B cell (primary cell): ENCODE results near the gene TAF4. TPM values are rescaled to one million over a fixed set of nuclear protein-coding genes. Genes with fewer than 3 reads are reported as not detected.

ENCODE experiments used
- ATAC-seq: fragments of 200-7000 bp; cut with Tn5 transposase; one replicate; pipeline ENCODE4 v1.10.0; 2021; ENCODE audit warnings: low read depth, mild to moderate bottlenecking, moderate number of reproducible peaks, moderate library complexity
- CTCF ChIA-PET: fragments of 350-600 bp; sonication (Branson Sonifier 250); formaldehyde crosslinking; loops from one replicate; lab custom pipeline; 2021; ENCODE audit warnings: antibody characterized with exemption, inconsistent platforms; lab: Charles Lee
- POLR2A ChIA-PET: fragments of 350-600 bp; sonication (Branson Sonifier 250); formaldehyde crosslinking; loops from one replicate; lab custom pipeline; 2021; ENCODE audit warnings: antibody characterized with exemption; lab: Charles Lee
- DNase-seq: peaks from one replicate; pipeline ENCODE4 v3.0.0; 2013
- H2AFZ ChIP-seq: 2 replicates; pipeline ENCODE4 v1.6.1; 2012; ENCODE audit warnings: mild to moderate bottlenecking, low read depth, low read length; ENCODE audit not compliant: insufficient read depth, poor library complexity, severe bottlenecking
- H3K27ac ChIP-seq, 2 donors: 1 replicate in 1 of 2; 2 replicates in 1 of 2; pipeline ENCODE4 v1.5.1; 2012 to 2013; ENCODE audit warnings: low read length in 2 of 2, mild to moderate bottlenecking in 2 of 2, moderate library complexity in 1 of 2
- H3K27me3 ChIP-seq, 4 experiments: fragments of 200-600 bp in 1 of 4; sonication (generic) in 1 of 4; replicated peaks in 1 of 4; 1 replicate in 2 of 4; 2 replicates in 2 of 4; pipeline versions ENCODE4 v1.6.1 to v1.7.0; 2013 to 2016; ENCODE audit warnings: low read length in 3 of 4, mild to moderate bottlenecking in 2 of 4, mixed read lengths in 1 of 4, moderate library complexity in 1 of 4; ENCODE audit not compliant: insufficient read depth in 4 of 4, control insufficient read depth in 3 of 4; ENCODE audit errors: control extremely low read depth in 1 of 4
- H3K36me3 ChIP-seq, 2 experiments: replicated peaks in 1 of 2; 1 replicate in 1 of 2; 2 replicates in 1 of 2; pipeline versions ENCODE4 v1.6.1 to v1.7.1; 2013; ENCODE audit warnings: low read length in 1 of 2; ENCODE audit not compliant: insufficient read depth in 2 of 2, control insufficient read depth in 1 of 2; ENCODE audit errors: control extremely low read depth in 1 of 2, extremely low read depth in 1 of 2
- H3K4me1 ChIP-seq, 2 donors: fragments of 200-600 bp in 1 of 2; sonication (generic) in 1 of 2; 1 replicate in 1 of 2; 2 replicates in 1 of 2; pipeline versions ENCODE4 v1.5.1 to v1.6.1; 2013 to 2017; ENCODE audit warnings: low read length in 2 of 2; ENCODE audit not compliant: control insufficient read depth in 2 of 2, insufficient read depth in 2 of 2
- H3K4me2 ChIP-seq: replicated peaks from 2 replicates; pipeline ENCODE3; 2012; ENCODE audit warnings: mild to moderate bottlenecking, low read depth, low read length; ENCODE audit not compliant: poor library complexity, severe bottlenecking
- H3K4me3 ChIP-seq, 5 experiments: fragments of 200-600 bp in 1 of 5; sonication (generic) in 1 of 5; 1 replicate in 3 of 5; 2 replicates in 2 of 5; pipeline versions ENCODE4 v1.5.1 to v1.7.0; 2011 to 2016; ENCODE audit warnings: low read length in 4 of 5, mild to moderate bottlenecking in 4 of 5, low read depth in 2 of 5, control low read depth in 1 of 5, moderate library complexity in 1 of 5; ENCODE audit not compliant: insufficient read depth in 1 of 5; ENCODE audit errors: control extremely low read depth in 1 of 5, extremely low read depth in 1 of 5
- H3K79me2 ChIP-seq: fragments of 200-600 bp; sonication (generic); one replicate; pipeline ENCODE4 v1.6.0; 2016; ENCODE audit warnings: low read length; ENCODE audit not compliant: control insufficient read depth, insufficient read depth
- H3K9ac ChIP-seq: fragments of 200-600 bp; sonication (generic); 2 replicates; pipeline ENCODE4 v1.6.1; 2017; ENCODE audit warnings: mild to moderate bottlenecking, low read length, moderate library complexity
- H3K9me3 ChIP-seq, 3 donors: one replicate each; pipeline versions ENCODE4 v1.6.1 to v1.7.1; 2013; ENCODE audit warnings: low read length in 2 of 3; ENCODE audit not compliant: control insufficient read depth in 2 of 3, insufficient read depth in 1 of 3; ENCODE audit errors: control extremely low read depth in 1 of 3
- H4K20me1 ChIP-seq: 2 replicates; pipeline ENCODE4 v1.6.0; 2012; ENCODE audit warnings: mild to moderate bottlenecking, low read length; ENCODE audit not compliant: insufficient read depth, control insufficient read depth, poor library complexity, severe bottlenecking
- H3K27ac Mint-ChIP-seq: one replicate; pipeline ENCODE4 v1.8.0; 2021; ENCODE audit warnings: mixed read lengths
- H3K27me3 Mint-ChIP-seq: one replicate; pipeline ENCODE4 v1.8.0; 2021; ENCODE audit warnings: mixed read lengths
- H3K4me1 Mint-ChIP-seq: one replicate; pipeline ENCODE4 v1.8.0; 2021; ENCODE audit warnings: mixed read lengths
- H3K4me3 Mint-ChIP-seq: one replicate; pipeline ENCODE4 v1.8.0; 2021; ENCODE audit warnings: mixed read lengths
- H3K9me3 Mint-ChIP-seq: one replicate; pipeline ENCODE4 v1.8.0; 2022; ENCODE audit warnings: mixed read lengths; ENCODE audit not compliant: insufficient read depth
- CTCF ChIP-seq: fragments of 200-600 bp; IDR thresholded peaks from one replicate; pipeline ENCODE4 v1.8.0; 2022; ENCODE audit warnings: antibody characterized with exemption, mild to moderate bottlenecking
- EZH2 ChIP-seq: IDR thresholded peaks from 2 replicates; pipeline ENCODE4 v1.6.1; 2012; ENCODE audit warnings: borderline replicate concordance, low read depth, mild to moderate bottlenecking, moderate library complexity, low read length; ENCODE audit not compliant: insufficient read depth, poor library complexity, severe bottlenecking
- WGBS: methylation state at CpG from one replicate; pipeline ENCODE4 v1.1.5; 2013; ENCODE audit warnings: missing lambda C conversion rate; ENCODE audit not compliant: insufficient coverage; 5-methylcytosine and 5-hydroxymethylcytosine counted together
- intact Hi-C: fragments of 100-400 bp; cut with micrococcal nuclease; formaldehyde crosslinking; loops from one replicate; pipeline ENCODE4 v1.10.0; 2022
- polyA plus RNA-seq: library from polyadenylated mRNA; depleted of rRNA; stranded (reverse); fragments of >200 nt; gene quantifications from 2 replicates; pipeline ENCODE4 v1.2.3, GENCODE V29; 2012
- total RNA-seq, 2 donors: library from RNA; stranded (reverse); fragments of 120-200 nt in 1 of 2; gene quantifications; 1 replicate in 1 of 2; 2 replicates in 1 of 2; pipeline versions ENCODE4 v1.2.3 to v1.2.4, GENCODE V29; 2013 to 2022

TAF4 gene
- total and polyA plus RNA-seq, 2 donors (not counting 1 experiment from before 2014, with no cell fraction given), result 13.9 to 39.5 TPM

- no peak overlapping the region for H3K9ac ChIP-seq
- H4K20me1 ChIP-seq, result no peaks in the 10 kb centered on the region
- intact Hi-C loops, result no loop called here
- no peaks in the 10 kb centered on the region for H3K79me2 ChIP-seq
- Mint-ChIP-seq H3K4me3 (no peak overlapping the region), H3K27ac (no peak overlapping the region), H3K27me3 (peaks cover 9% of the 10 kb centered on the region), H3K9me3 (peaks cover 14% of the 10 kb centered on the region), H3K4me1 (no peaks in the 10 kb centered on the region)
- peaks cover 0 to 91% (median 46%) of the 10 kb centered on the region in 3 donors for H3K9me3 ChIP-seq
- H3K27ac ChIP-seq, result no peak overlapping the region
- DNase-seq, result no peak
- no peak for ATAC-seq
- no peak overlapping the region for H3K4me3 ChIP-seq
- H3K27me3 ChIP-seq, result peaks cover 0 to 16% (median 3%) of the 10 kb centered on the region in 4 experiments
- H3K36me3 ChIP-seq, result no peaks in the 10 kb centered on the region
- ChIA-PET CTCF (no interaction called here), POLR2A (no interaction called here)
- no peak for TF ChIP-seq EZH2
- TF ChIP-seq CTCF, result no peak
- no peaks in the 10 kb centered on the region for H3K4me1 ChIP-seq
- H3K4me2 ChIP-seq, result no peak overlapping the region
- 63% methylated on average over 4 of the region's 7 CpGs for WGBS
- H2AFZ ChIP-seq, result no peak overlapping the region
Measured at GRCh38 chr20:62104791-62105345, 39.2 kb upstream of the TAF4 start.

- Histone ChIP-seq H3K27me3 (peaks cover 0 to 16% (median 3%) of the 10 kb centered on the region in 4 experiments), H3K9ac (no peak overlapping the region), H3K4me2 (no peak overlapping the region), H2AFZ (no peak overlapping the region), H3K4me1 (no peaks in the 10 kb centered on the region), H3K79me2 (no peaks in the 10 kb centered on the region), H3K27ac (no peak overlapping the region), H3K4me3 (no peak overlapping the region), H3K9me3 (peaks cover 0 to 91% (median 43%) of the 10 kb centered on the region in 3 donors), H4K20me1 (no peaks in the 10 kb centered on the region), H3K36me3 (no peaks in the 10 kb centered on the region)
- intact Hi-C loops, result no loop called here
- no peak for DNase-seq
- WGBS, result 53% methylated on average over 13 of the region's 15 CpGs
- TF ChIP-seq CTCF (no peak), EZH2 (no peak)
- H3K4me3 Mint-ChIP-seq, result no peak overlapping the region
- no peak for ATAC-seq
- H3K27me3 Mint-ChIP-seq, result peaks cover 9% of the 10 kb centered on the region
- no peak overlapping the region for H3K27ac Mint-ChIP-seq
- no peaks in the 10 kb centered on the region for H3K4me1 Mint-ChIP-seq
- ChIA-PET CTCF (no interaction called here), POLR2A (no interaction called here)
- H3K9me3 Mint-ChIP-seq, result peaks cover 14% of the 10 kb centered on the region
Measured at GRCh38 chr20:62104234-62104789, 38.6 kb upstream of the TAF4 start.
